ENCODE measurements around the gene RCVRN. TPM values are rescaled to one million over a fixed set of nuclear protein-coding genes. Genes with fewer than 3 reads are reported as not detected.

RCVRN gene
- total and polyA plus RNA-seq, 2 of the 8 experiments (the other 6 are each of a cell fraction or from before 2014, with no cell fraction given): not detected

DNA sequence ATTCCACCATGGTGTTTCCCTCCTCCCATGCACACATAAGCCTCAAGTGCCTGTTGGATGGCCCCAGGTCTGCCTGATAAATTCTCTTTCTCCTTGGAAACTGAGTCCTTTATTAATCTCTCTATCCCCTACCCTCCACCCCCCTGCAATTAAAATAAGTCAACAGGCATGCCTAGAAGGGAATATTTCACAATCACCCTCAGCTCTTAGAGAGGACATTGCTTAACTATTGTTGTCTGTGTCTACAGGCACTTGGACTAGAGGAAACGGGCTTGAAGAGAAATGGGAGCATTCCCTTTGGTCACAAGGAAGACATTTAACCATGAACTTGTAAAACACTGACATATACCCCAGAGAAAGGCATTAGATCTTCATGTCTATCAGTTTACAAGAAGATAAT lies 39.5 kb downstream of the RCVRN start (continued):
- no peak for TF ChIP-seq HDAC6 (IDR thresholded peaks at IDR 0.05; ENCODE audit: low read depth, low read length)

Data from H1 (cell line).